GM19395 (cell line): ENCODE measurements around the gene PKD1.

ENCODE experiments used
- ATAC-seq: cut with Tn5 transposase; IDR thresholded peaks from one replicate; pipeline ENCODE4 v1.9.1; 2021; ENCODE audit warnings: mild to moderate bottlenecking, moderate library complexity; ENCODE audit not compliant: unreplicated experiment

The PKD1 gene

GRCh38 chr16:2090777-2091546 is 44.7 kb downstream of the PKD1 start:
- no peak for ATAC-seq

- no peak for ATAC-seq
Observed at GRCh38 chr16:2090481-2090776, 45.3 kb downstream of the PKD1 start.

DNA sequence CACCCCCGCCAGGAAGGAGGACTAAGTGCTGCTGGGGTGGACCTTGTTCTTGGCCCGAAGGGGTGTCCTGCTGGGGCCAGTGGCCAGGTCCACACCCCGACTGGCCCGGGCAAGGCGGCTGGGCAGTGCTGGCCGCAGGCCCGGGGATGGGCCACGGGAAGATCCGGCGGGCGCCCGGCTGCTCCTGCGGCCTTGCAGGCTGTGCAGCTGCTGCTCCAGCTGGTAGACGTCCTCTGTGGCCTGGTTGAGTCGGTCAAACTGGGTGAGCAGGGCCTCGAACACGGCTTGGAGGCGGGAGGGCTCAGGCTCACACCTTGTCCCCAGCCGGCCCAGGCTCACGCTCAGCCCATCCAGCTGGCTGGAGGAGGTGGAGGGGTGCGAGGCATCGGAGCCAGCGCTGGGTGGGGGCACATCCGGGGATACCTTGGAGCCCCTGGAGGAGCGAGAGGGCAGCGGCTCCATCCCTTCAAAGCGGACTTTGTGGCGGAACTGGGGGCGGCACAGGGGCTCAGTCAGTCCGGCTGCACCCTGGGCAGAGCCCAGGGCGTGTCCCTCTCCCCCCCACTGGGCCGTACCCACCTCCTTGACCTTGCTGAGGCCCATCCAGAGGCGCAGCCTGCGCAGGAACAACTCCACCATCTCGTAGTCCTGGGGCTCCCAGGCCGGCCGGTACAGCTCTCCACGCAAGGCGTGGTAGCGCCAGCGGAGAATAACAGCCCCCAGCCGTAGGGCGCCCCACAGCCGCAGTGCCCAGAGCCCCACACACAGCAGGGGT is 45.8 kb downstream of the PKD1 start:
- ATAC-seq, result no peak

GRCh38 chr16:2088759-2089358 is 46.8 kb downstream of the PKD1 start:
- ATAC-seq, result no peak

- ATAC-seq, result no peak
Observed at GRCh38 chr16:2087748-2088631, 47.7 kb downstream of the PKD1 start.

DNA sequence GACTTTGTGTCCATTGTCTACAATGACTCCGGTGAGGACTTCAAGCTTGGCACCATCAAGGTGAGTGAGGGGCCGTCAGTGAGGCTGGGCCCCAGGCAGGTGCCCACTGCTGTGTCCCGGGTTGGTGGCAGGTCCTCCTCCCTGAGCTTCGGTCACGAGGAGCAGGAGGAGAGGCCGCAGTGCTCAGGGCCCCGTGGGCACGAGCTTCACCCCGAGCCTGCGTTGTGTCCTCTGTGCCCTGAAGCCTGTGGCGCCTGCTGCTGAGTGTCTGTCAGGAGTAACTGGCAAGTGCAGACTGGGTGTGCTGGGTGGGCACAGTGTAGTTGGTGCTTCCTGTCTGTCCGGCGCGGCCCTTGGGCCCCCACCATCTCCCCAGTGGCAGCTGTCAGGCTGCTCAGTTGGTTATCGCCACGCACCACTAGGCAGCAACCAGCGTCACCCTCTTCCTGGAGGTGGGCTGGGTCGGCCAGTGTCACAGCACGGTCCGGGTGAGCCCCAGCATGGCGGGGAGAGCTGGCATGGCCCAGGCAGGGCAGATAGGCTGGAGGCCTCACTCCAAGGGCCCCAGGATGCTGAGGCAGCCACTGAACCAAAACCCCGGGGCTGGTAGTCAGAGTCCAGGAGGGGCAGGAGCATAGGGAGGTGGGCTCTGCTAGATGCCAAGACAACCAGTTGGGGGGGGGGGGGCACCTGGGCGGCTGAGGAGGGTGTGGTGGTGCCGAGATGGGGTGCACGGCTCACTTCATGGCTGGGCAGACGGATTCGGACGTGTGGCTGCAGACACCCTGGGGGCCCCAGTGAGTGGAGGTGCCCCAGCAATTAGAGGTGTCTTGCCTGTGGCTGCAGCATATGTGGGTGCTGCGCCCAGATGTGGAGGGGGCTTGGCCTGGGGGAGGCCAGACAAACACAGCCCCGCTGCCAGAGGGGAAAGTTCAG is 48.6 kb downstream of the PKD1 start:
- no peak for ATAC-seq

GRCh38 chr16:2086106-2086742 is 49.5 kb downstream of the PKD1 start:
- no peak for ATAC-seq

- no peak for ATAC-seq
Observed at GRCh38 chr16:2085669-2086068, 50.0 kb downstream of the PKD1 start.

DNA sequence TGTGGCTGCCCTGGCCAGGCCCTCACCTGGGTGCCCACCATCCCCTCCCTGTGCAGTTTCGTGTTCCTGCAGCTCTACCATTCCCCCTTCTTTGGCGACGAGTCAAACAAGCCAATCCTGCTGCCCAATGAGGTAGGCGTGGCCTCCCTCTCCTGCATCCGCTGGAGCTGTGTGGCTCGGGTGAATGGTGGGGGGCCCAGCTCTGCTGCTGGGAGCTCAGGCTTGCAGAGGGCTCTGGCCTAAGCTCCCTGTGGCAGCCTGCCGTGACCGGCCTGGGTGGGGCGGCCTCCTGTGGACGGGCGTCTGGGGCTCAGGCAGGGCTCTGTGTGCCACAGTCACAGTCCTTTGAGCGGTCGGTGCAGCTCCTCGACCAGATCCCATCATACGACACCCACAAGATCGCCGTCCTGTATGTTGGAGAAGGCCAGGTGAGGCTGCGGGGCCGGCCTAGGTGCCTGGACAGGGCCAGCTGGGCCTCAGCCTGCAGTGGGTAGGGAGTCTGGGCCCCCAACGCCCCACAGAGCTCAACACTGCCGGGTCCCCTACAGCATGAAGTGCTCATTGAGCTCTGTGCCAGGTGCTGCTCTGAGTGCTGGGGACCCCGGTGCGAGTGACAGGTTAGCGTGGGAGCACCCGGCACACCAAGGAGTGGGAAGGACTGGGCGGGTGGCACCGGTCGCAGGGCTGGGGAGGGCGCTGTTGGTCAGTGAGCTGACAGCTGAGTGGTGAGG is 50.6 kb downstream of the PKD1 start:
- ATAC-seq, result no peak

DNA sequence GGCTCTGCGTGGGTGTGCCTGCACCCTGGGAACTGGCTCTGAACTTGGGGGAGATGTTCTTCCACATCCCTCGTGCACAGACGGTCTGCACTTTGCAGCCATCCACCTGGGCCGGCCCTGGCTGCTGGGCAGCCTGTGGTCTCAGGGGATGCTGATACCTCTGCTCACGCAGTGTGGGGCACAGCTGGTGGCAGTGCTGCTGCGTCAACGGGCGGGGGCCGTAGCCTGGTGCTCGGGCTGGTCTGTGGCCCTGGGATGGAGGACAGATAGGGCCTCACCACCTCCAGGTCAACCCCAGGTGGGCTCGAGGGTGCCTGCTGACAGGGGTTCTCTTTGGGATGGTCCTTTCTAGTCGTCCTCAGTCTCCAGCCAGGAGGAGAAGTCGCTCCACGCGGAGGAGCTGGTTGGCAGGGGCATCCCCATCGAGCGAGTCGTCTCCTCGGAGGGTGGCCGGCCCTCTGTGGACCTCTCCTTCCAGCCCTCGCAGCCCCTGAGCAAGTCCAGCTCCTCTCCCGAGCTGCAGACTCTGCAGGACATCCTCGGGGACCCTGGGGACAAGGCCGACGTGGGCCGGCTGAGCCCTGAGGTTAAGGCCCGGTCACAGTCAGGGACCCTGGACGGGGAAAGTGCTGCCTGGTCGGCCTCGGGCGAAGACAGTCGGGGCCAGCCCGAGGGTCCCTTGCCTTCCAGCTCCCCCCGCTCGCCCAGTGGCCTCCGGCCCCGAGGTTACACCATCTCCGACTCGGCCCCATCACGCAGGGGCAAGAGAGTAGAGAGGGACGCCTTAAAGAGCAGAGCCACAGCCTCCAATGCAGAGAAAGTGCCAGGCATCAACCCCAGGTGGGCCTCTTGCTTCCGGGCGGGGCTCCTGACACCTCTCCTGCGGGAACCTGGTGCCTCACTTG is 51.6 kb downstream of the PKD1 start:
- no peak for ATAC-seq

GRCh38 chr16:2083409-2083808 is 52.3 kb downstream of the PKD1 start:
- ATAC-seq, result no peak

GRCh38 chr16:2082983-2083364 is 52.7 kb downstream of the PKD1 start:
- no peak for ATAC-seq

- no peak for ATAC-seq
Observed at GRCh38 chr16:2082171-2082982, 53.3 kb downstream of the PKD1 start.

- no peak for ATAC-seq
Observed at GRCh38 chr16:2081201-2082084, 54.3 kb downstream of the PKD1 start.

GRCh38 chr16:2079991-2080390 is 55.7 kb downstream of the PKD1 start:
- ATAC-seq, result no peak

GRCh38 chr16:2079311-2079800 is 56.3 kb downstream of the PKD1 start:
- no peak for ATAC-seq
